Stimulated activated CD8-positive, alpha-beta memory T cell treated with anti-CD3 and anti-CD28 coated beads, Interleukin-15, amount 100 ng/mL, for 1 hour (primary cell): ENCODE measurements around the gene MPRIP.

Experiments used
- DNase-seq: peaks from one replicate; pipeline ENCODE4 v3.0.0-alpha.2; 2020; ENCODE audit warnings: low read depth

The MPRIP gene

GRCh38 chr17:17088541-17089525 lies 46.6 kb downstream of the MPRIP start:
- no peak for DNase-seq

GRCh38 chr17:17089796-17090641 lies 47.8 kb downstream of the MPRIP start:
- no peak for DNase-seq

GRCh38 chr17:17090642-17091103 lies 48.4 kb downstream of the MPRIP start:
- DNase-seq, result no peak

- no peak for DNase-seq
Measured at GRCh38 chr17:17091276-17091675, 49.0 kb downstream of the MPRIP start.

- no peak for DNase-seq
Measured at GRCh38 chr17:17091856-17092756, 49.8 kb downstream of the MPRIP start.

- no peak for DNase-seq
Measured at GRCh38 chr17:17093764-17094163, 51.5 kb downstream of the MPRIP start.

- DNase-seq, result no peak
Measured at GRCh38 chr17:17096438-17097178, 54.4 kb downstream of the MPRIP start.

GRCh38 chr17:17097763-17098345 lies 55.6 kb downstream of the MPRIP start:
- DNase-seq, result no peak

GRCh38 chr17:17098551-17099179 lies 56.4 kb downstream of the MPRIP start:
- DNase-seq, result no peak

- DNase-seq, result no peak
Measured at GRCh38 chr17:17102176-17102575, 59.9 kb downstream of the MPRIP start.

- DNase-seq, result no peak
Measured at GRCh38 chr17:17103160-17103559, 60.9 kb downstream of the MPRIP start.

- no peak for DNase-seq
Measured at GRCh38 chr17:17104036-17104435, 61.8 kb downstream of the MPRIP start.

- DNase-seq, result no peak
Measured at GRCh38 chr17:17104494-17104893, 62.2 kb downstream of the MPRIP start.

- no peak for DNase-seq
Measured at GRCh38 chr17:17105976-17106375, 63.7 kb downstream of the MPRIP start.

GRCh38 chr17:17106756-17107155 lies 64.5 kb downstream of the MPRIP start:
- DNase-seq, result no peak

GRCh38 chr17:17107281-17107680 lies 65.0 kb downstream of the MPRIP start:
- DNase-seq, result no peak

GRCh38 chr17:17107891-17108431 lies 65.7 kb downstream of the MPRIP start:
- no peak for DNase-seq

GRCh38 chr17:17108451-17109049 lies 66.3 kb downstream of the MPRIP start:
- DNase-seq, result no peak

GRCh38 chr17:17109256-17109655 lies 67.0 kb downstream of the MPRIP start:
- no peak for DNase-seq
